ENCODE data around the gene PRR16.

The PRR16 gene

GRCh38 chr5:120591911-120592310 is 127.8 kb downstream of the PRR16 start:
- DNase-seq, result no peak

- DNase-seq, result no peak
These were observed 135.5 kb downstream of the PRR16 start for GRCh38 chr5:120599576-120599975.

- DNase-seq, result no peak
These were observed 136.5 kb downstream of the PRR16 start for GRCh38 chr5:120600639-120601038.

- no peak for DNase-seq
These were observed 137.9 kb downstream of the PRR16 start for GRCh38 chr5:120602033-120602432.

GRCh38 chr5:120604884-120605283 is 140.8 kb downstream of the PRR16 start:
- DNase-seq, result no peak

- DNase-seq, result no peak
These were observed 141.4 kb downstream of the PRR16 start for GRCh38 chr5:120605325-120606079.

GRCh38 chr5:120609570-120609969 is 145.5 kb downstream of the PRR16 start:
- DNase-seq, result no peak

- DNase-seq, result no peak
These were observed 146.0 kb downstream of the PRR16 start for GRCh38 chr5:120610145-120610544.

- no peak for DNase-seq
These were observed 149.6 kb downstream of the PRR16 start for GRCh38 chr5:120613729-120614128.

GRCh38 chr5:120614531-120615180 is 150.6 kb downstream of the PRR16 start:
- DNase-seq, result no peak

GRCh38 chr5:120615967-120616645 is 152.0 kb downstream of the PRR16 start:
- no peak for DNase-seq

GRCh38 chr5:120621339-120621738 is 157.2 kb downstream of the PRR16 start:
- DNase-seq, result no peak

- no peak for DNase-seq
These were observed 160.0 kb downstream of the PRR16 start for GRCh38 chr5:120624021-120624563.

- no peak for DNase-seq
These were observed 164.1 kb downstream of the PRR16 start for GRCh38 chr5:120628156-120628555.

- DNase-seq, result no peak
These were observed 166.4 kb downstream of the PRR16 start for GRCh38 chr5:120630550-120630949.

GRCh38 chr5:120631611-120632010 is 167.5 kb downstream of the PRR16 start:
- DNase-seq, result no peak

- no peak for DNase-seq
These were observed 168.3 kb downstream of the PRR16 start for GRCh38 chr5:120632430-120632829.

GRCh38 chr5:120638449-120638848 is 174.3 kb downstream of the PRR16 start:
- no peak for DNase-seq

GRCh38 chr5:120640778-120641177 is 176.7 kb downstream of the PRR16 start:
- DNase-seq, result no peak

GRCh38 chr5:120644516-120644915 is 180.4 kb downstream of the PRR16 start:
- no peak for DNase-seq

- no peak for DNase-seq
These were observed 191.8 kb downstream of the PRR16 start for GRCh38 chr5:120655828-120656435.

GRCh38 chr5:120657104-120657503 is 193.0 kb downstream of the PRR16 start:
- DNase-seq, result no peak

GRCh38 chr5:120677481-120677880 is 213.4 kb downstream of the PRR16 start:
- no peak for DNase-seq

All from activated CD8-positive, alpha-beta memory T cell treated with anti-CD3 and anti-CD28 coated beads, Interleukin-2, amount 50 U/mL, for 48 hours (primary cell).